Measurements from ENCODE around the gene GOSR1. TPM values are rescaled to one million over a fixed set of nuclear protein-coding genes. Genes with fewer than 3 reads are reported as not detected.

GOSR1 gene
- total RNA-seq, 2 donors from 2014 or later = 29.6 to 54.9 TPM

GRCh38 chr17:30476726-30477082 lies 504 bp upstream of the GOSR1 start:
- H3K4me3 ChIP-seq = peak overlapping the region; percentile 93
- TF ChIP-seq CTCF (IDR thresholded peaks at IDR 0.05) = no peak

GRCh38 chr17:30477774-30478115 lies 537 bp downstream of the GOSR1 start:
- Histone ChIP-seq H3K27ac (peak overlapping the region; percentile 90 to 92), H3K36me3 (peaks cover 5% of the 10 kb centered on the region), H3K9me3 (no peaks in the 10 kb centered on the region), H3K4me3 (peak overlapping the region; percentile 93), H3K4me1 (ENCODE audit: control insufficient read depth in 1 of 2, low read depth in 2 of 2) (peaks cover 2 to 31% of the 10 kb centered on the region in 2 donors), H3K27me3 (replicated peaks; ENCODE audit: insufficient read depth) (no peaks in the 10 kb centered on the region)
- TF ChIP-seq CTCF (IDR thresholded peaks at IDR 0.05) = no peak
- DNase-seq (ENCODE audit: low spot score) (no peak), ATAC-seq (ENCODE audit: insufficient number of reproducible peaks, low FRiP score, low read depth) (peak; percentile 47)

More at GRCh38 chr17:30476726-30477082, 504 bp upstream of the GOSR1 start:
- DNase-seq (ENCODE audit: low spot score) = no peak
- Histone ChIP-seq H3K4me1 (ENCODE audit: control insufficient read depth in 1 of 2, low read depth in 2 of 2) (peaks cover 5 to 37% of the 10 kb centered on the region in 2 donors), H3K27ac (peak overlapping the region; percentile 90 to 92), H3K27me3 (replicated peaks; ENCODE audit: insufficient read depth) (no peaks in the 10 kb centered on the region), H3K9me3 (no peaks in the 10 kb centered on the region), H3K36me3 (no peaks in the 10 kb centered on the region)
- ATAC-seq (ENCODE audit: insufficient number of reproducible peaks, low FRiP score, low read depth) = no peak

- Histone ChIP-seq H3K36me3 (peaks cover 37% of the 10 kb centered on the region), H3K27me3 (replicated peaks; ENCODE audit: insufficient read depth) (no peaks in the 10 kb centered on the region), H3K4me1 (ENCODE audit: control insufficient read depth in 1 of 2, low read depth in 2 of 2) (peaks cover 0 to 14% of the 10 kb centered on the region in 2 donors), H3K9me3 (no peaks in the 10 kb centered on the region), H3K27ac (no peak overlapping the region), H3K4me3 (no peak overlapping the region)
- DNase-seq (ENCODE audit: low spot score) (no peak), ATAC-seq (ENCODE audit: insufficient number of reproducible peaks, low FRiP score, low read depth) (no peak)
- TF ChIP-seq CTCF (IDR thresholded peaks at IDR 0.05) = no peak
These were observed 5.3 kb downstream of the GOSR1 start for GRCh38 chr17:30482555-30482954.

GRCh38 chr17:30483159-30483558 lies 6.0 kb downstream of the GOSR1 start:
- ATAC-seq (ENCODE audit: insufficient number of reproducible peaks, low FRiP score, low read depth) (no peak), DNase-seq (ENCODE audit: low spot score) (no peak)
- no peaks in the 10 kb centered on the region for H3K9me3 ChIP-seq
- H3K36me3 ChIP-seq = peaks cover 41% of the 10 kb centered on the region
- peaks cover 0 to 10% of the 10 kb centered on the region in 2 donors for H3K4me1 ChIP-seq (ENCODE audit: control insufficient read depth in 1 of 2, low read depth in 2 of 2)
- H3K4me3 ChIP-seq = no peak overlapping the region
- no peaks in the 10 kb centered on the region for H3K27me3 ChIP-seq (replicated peaks; ENCODE audit: insufficient read depth)
- H3K27ac ChIP-seq = no peak overlapping the region
- no peak for TF ChIP-seq CTCF (IDR thresholded peaks at IDR 0.05)

DNA sequence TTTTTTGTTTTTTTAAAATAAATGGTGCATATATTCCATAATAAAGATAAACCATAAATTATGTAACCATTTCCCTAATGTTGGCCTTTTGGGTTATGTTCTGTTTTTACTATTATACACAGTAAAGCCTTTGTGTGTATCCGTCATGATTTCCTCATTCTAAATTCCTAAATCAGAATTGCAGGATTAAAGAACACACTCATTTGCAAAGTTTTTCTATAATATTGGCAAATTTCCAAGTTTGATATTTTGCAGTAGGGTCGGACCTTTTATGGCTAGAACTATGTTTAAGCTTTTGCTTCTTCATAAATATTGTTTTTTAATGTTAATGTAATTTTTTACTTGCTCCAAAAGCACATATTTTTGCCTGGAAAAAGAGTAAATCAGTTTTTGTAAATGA lies 16.6 kb downstream of the GOSR1 start:
- no peak overlapping the region for H3K4me3 ChIP-seq
- H3K27me3 ChIP-seq (replicated peaks; ENCODE audit: insufficient read depth) = peaks cover 3% of the 10 kb centered on the region
- H3K4me1 ChIP-seq (ENCODE audit: control insufficient read depth in 1 of 2, low read depth in 2 of 2) = no peaks in the 10 kb centered on the region
- no peak overlapping the region for H3K27ac ChIP-seq
- TF ChIP-seq CTCF (IDR thresholded peaks at IDR 0.05) = no peak
- no peaks in the 10 kb centered on the region for H3K9me3 ChIP-seq
- ATAC-seq (ENCODE audit: insufficient number of reproducible peaks, low FRiP score, low read depth) = no peak
- no peak for DNase-seq (ENCODE audit: low spot score)
- peaks cover 53% of the 10 kb centered on the region for H3K36me3 ChIP-seq

Measured in thoracic aorta (tissue), 2 donors.